GM12878 (cell line): ENCODE measurements around the gene TLE3. TPM values are rescaled to one million over a fixed set of nuclear protein-coding genes. Genes with fewer than 3 reads are reported as not detected.

Experiments
- ATAC-seq: fragments of 200-7000 bp; cut with Tn5 transposase; 3 replicates; pipeline ENCODE4 v1.9.1; 2020; ENCODE audit warnings: mild to moderate bottlenecking, moderate library complexity
- BruUV-seq: library from RNA; stranded (reverse); fragments of 400-500 nt; replicated peaks from 2 replicates; lab custom pipeline; 2021; lab: Mats Ljungman, UMichigan
- CTCF ChIA-PET: fragments of 300-600 bp; sonication (Branson Sonifier 250); formaldehyde crosslinking; extraction: SDS; loops from one replicate; lab custom pipeline; 2021; ENCODE audit warnings: inconsistent platforms; lab: Yijun Ruan, JAX
- POLR2A ChIA-PET: fragments of 350-600 bp; formaldehyde crosslinking; extraction: SDS; loops from one replicate; lab custom pipeline; 2021; ENCODE audit warnings: inconsistent platforms; lab: Charles Lee
- RAD21 ChIA-PET: fragments of 300-600 bp; sonication (Branson Sonifier 250); formaldehyde crosslinking; loops from one replicate; lab custom pipeline; 2023; ENCODE audit warnings: antibody characterized with exemption; ENCODE audit not compliant: unreplicated experiment; lab: Charles Lee
- SMC1A ChIA-PET: fragments of 300-600 bp; sonication (Branson Sonifier 250); formaldehyde crosslinking; loops from one replicate; lab custom pipeline; 2023; ENCODE audit not compliant: unreplicated experiment, uncharacterized antibody; lab: Charles Lee
- DNase-seq: peaks from one replicate; pipeline ENCODE4 v3.0.0-alpha.2; 2011; ENCODE audit warnings: low read depth, low spot score
- FAIRE-seq: peaks from 3 replicates; lab custom pipeline; 2011; peaks lifted over from hg19 to GRCh38; lab: Jason Lieb, UNC
- H2AFZ ChIP-seq: 2 replicates; pipeline ENCODE4 v1.6.0; 2011; ENCODE audit warnings: low read depth, low read length, control low read depth; ENCODE audit not compliant: control insufficient read depth
- H3K27ac ChIP-seq: 2 replicates; pipeline ENCODE4 v1.5.1; 2011; ENCODE audit warnings: control low read depth; ENCODE audit not compliant: control insufficient read depth, insufficient read depth
- H3K27me3 ChIP-seq, 2 experiments: replicated peaks in 1 of 2; 2 replicates each; pipeline versions ENCODE4 v1.6.0 to v1.6.1; 2011; ENCODE audit warnings: low read length in 1 of 2; ENCODE audit not compliant: control insufficient read depth in 2 of 2, insufficient read depth in 2 of 2
- H3K36me3 ChIP-seq, 2 experiments: 2 replicates each; pipeline ENCODE4 v1.5.1; 2011; ENCODE audit warnings: low read length in 1 of 2; ENCODE audit not compliant: control insufficient read depth in 2 of 2, insufficient read depth in 2 of 2
- H3K4me1 ChIP-seq: 2 replicates; pipeline ENCODE4 v1.6.1; 2011; ENCODE audit warnings: mild to moderate bottlenecking, low read length, moderate library complexity, mixed read lengths; ENCODE audit not compliant: control insufficient read depth, insufficient read depth
- H3K4me2 ChIP-seq: 2 replicates; pipeline ENCODE4 v1.6.0; 2011; ENCODE audit warnings: control low read depth; ENCODE audit not compliant: control insufficient read depth, insufficient read depth
- H3K4me3 ChIP-seq: fragments of 200-600 bp; sonication (generic); 2 replicates; pipeline ENCODE4 v1.5.1; 2016
- H3K79me2 ChIP-seq: 2 replicates; pipeline ENCODE4 v1.6.0; 2011; ENCODE audit warnings: low read length; ENCODE audit not compliant: control insufficient read depth, insufficient read depth
- H3K9ac ChIP-seq: 2 replicates; pipeline ENCODE4 v1.8.0; 2011; ENCODE audit warnings: low read length, control low read depth, mixed read lengths; ENCODE audit not compliant: control insufficient read depth, insufficient read depth
- H3K9me3 ChIP-seq: replicated peaks from 3 replicates; pipeline ENCODE4 v1.5.1; 2011; ENCODE audit warnings: mild to moderate bottlenecking, low read length; ENCODE audit not compliant: control insufficient read depth, insufficient read depth
- H4K20me1 ChIP-seq: 2 replicates; pipeline ENCODE4 v1.6.0; 2011; ENCODE audit not compliant: control insufficient read depth, insufficient read depth
- ELK1 ChIP-seq: IDR thresholded peaks from 2 replicates; pipeline ENCODE4 v1.6.1; 2012; ENCODE audit warnings: low read depth, low read length, improper control_type of control experiment
- JUND ChIP-seq: IDR thresholded peaks from 2 replicates; pipeline ENCODE4 v1.6.1; 2012; ENCODE audit warnings: low read depth, mild to moderate bottlenecking, low read length, improper control_type of control experiment, moderate library complexity
- NR2F1 ChIP-seq: fragments of 450-650 bp; conservative IDR thresholded peaks from 2 replicates; pipeline ENCODE4 v1.6.1; 2017; ENCODE audit warnings: mild to moderate bottlenecking
- PAX8 ChIP-seq: fragments of 450-650 bp; IDR thresholded peaks from 2 replicates; pipeline ENCODE4 v1.6.1; 2017; ENCODE audit warnings: mild to moderate bottlenecking, moderate library complexity
- POLR2AphosphoS5 ChIP-seq: IDR thresholded peaks from 2 replicates; pipeline ENCODE4 v1.6.1; 2011; ENCODE audit warnings: mild to moderate bottlenecking, low read length, inconsistent platforms
- RB1 ChIP-seq: fragments of 450-650 bp; formaldehyde crosslinking; IDR thresholded peaks from 2 replicates; pipeline ENCODE4 v1.6.1; 2017; ENCODE audit warnings: mild to moderate bottlenecking, borderline replicate concordance
- RBBP5 ChIP-seq: fragments of 200-600 bp; sonication (generic); conservative IDR thresholded peaks from 2 replicates; pipeline ENCODE4 v1.6.1; 2016
- SIN3A ChIP-seq: IDR thresholded peaks from 2 replicates; pipeline ENCODE4 v1.6.1; 2012; ENCODE audit warnings: low read depth, low read length, improper control_type of control experiment
- SREBF1 ChIP-seq: IDR thresholded peaks from 2 replicates; pipeline ENCODE4 v1.6.1; 2012; ENCODE audit warnings: mild to moderate bottlenecking, low read length
- STAT3 ChIP-seq: IDR thresholded peaks from 2 replicates; pipeline ENCODE4 v1.6.1; 2011; ENCODE audit warnings: low read depth, low read length, improper control_type of control experiment
- TBL1XR1 ChIP-seq: IDR thresholded peaks from 2 replicates; pipeline ENCODE4 v1.6.1; 2012; ENCODE audit warnings: low read depth, low read length, improper control_type of control experiment
- TCF3 ChIP-seq: IDR thresholded peaks from 2 replicates; pipeline ENCODE4 v1.6.1; 2012; ENCODE audit warnings: low read depth, mild to moderate bottlenecking, low read length, borderline replicate concordance; ENCODE audit not compliant: insufficient read depth
- ZZZ3 ChIP-seq: IDR thresholded peaks from 2 replicates; pipeline ENCODE4 v1.6.1; 2011; ENCODE audit warnings: low read depth; ENCODE audit not compliant: control insufficient read depth, insufficient read length
- WGBS: methylation state at CpG from one replicate; pipeline ENCODE4 v1.1.6; 2016; ENCODE audit warnings: low lambda C conversion rate; ENCODE audit not compliant: insufficient replicate concordance, insufficient coverage; ENCODE audit errors: missing lambda C conversion rate; 5-methylcytosine and 5-hydroxymethylcytosine counted together
- in situ Hi-C: fragments of 300-500 bp; cut with MboI; formaldehyde crosslinking; loops from 9 replicates; pipeline ENCODE4 v1.14.3; 2018; ENCODE audit warnings: mixed read lengths
- intact Hi-C: fragments of 100-400 bp; cut with micrococcal nuclease; formaldehyde crosslinking; loops from one replicate; pipeline ENCODE4 v1.14.2; 2022; ENCODE audit not compliant: unreplicated experiment
- polyA plus RNA-seq, 11 experiments: library from polyadenylated mRNA; depleted of rRNA in 4 of 11; unstranded in 6 of 11; stranded (reverse) in 5 of 11; fragments of >200 nt; fragmentation: Nextera tagmentation in 4 of 11; fragmentation: Illumina TruSeq in 1 of 11; extraction: Ambion mirVana in 4 of 11; extraction: Trizol in 1 of 11; gene quantifications; 1 replicate in 1 of 11; 2 replicates in 10 of 11; pipeline versions ENCODE4 v1.2.1 to v1.2.3, GENCODE V29; 2011 to 2016; ENCODE audit warnings: inconsistent platforms in 2 of 11, missing spikeins in 2 of 11, low read depth in 1 of 11
- total RNA-seq, 4 experiments: library from RNA; depleted of rRNA in 3 of 4; stranded (reverse); fragments of >200 nt in 3 of 4; fragmentation: Illumina TruSeq in 1 of 4; extraction: Trizol in 1 of 4; gene quantifications; 2 replicates each; pipeline versions ENCODE4 v1.2.1 to v1.2.3, GENCODE V29; 2013 to 2021
- TF ChIP-seq, protein P1 (sequence below): IDR thresholded peaks from 2 replicates; pipeline ENCODE4 v1.6.1; 2011; ENCODE audit warnings: low read depth, low read length, improper control_type of control experiment, borderline replicate concordance

The TLE3 gene
- total and polyA plus RNA-seq, 10 of the 15 experiments (the other 5 are each of a cell fraction or from before 2014, with no cell fraction given), result 1.2 to 65.5 (median 9.7) TPM

- TF ChIP-seq SREBF1 (no peak), POLR2AphosphoS5 (peak; percentile 53; the same call in 1 of the 2 replicates), TCF3 (peak; percentile 93), STAT3 (no peak), RB1 (no peak), PAX8 (no peak), NR2F1 (peak; percentile 87)
These were observed 82.7 kb downstream of the TLE3 start (continued) for GRCh38 chr15:70014860-70015490.

DNA sequence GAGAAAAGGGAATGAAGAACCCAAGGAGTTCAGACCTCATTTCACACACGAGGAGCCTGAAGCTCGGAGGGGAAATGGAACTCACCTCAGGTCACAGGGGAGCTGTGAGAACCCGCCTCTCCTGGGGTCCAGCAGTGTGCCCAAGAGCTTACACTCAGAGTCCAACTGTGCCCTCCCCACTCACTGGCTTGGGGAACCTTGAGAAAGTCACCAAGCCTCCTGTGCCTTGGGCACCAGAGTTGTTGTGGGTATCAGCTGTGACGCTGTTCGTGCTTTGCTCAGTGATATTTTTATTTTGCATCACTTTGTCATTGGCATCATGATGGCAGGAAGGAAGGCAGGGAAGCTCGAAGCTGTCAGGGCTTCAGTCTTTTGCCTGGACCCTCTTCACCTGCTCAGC lies 83.4 kb downstream of the TLE3 start:
- in situ Hi-C loops, result no loop called here
- H3K9ac ChIP-seq, result peak overlapping the region; percentile 10; the same call in 1 of the 2 replicates
- 84% methylated on average over 6 of the region's 6 CpGs for WGBS
- no peaks in the 10 kb centered on the region; the same call in 2 of the 3 replicates for H3K9me3 ChIP-seq
- no peaks in the 10 kb centered on the region for H3K79me2 ChIP-seq
- CTCF ChIA-PET, result interaction anchor here (0.9 to 1.9 kb wide), 5 partner anchors 22 to 286 kb away, joined by 3 to 14 read pairs (median 4); no protein-coding TSS in a partner anchor
- H2AFZ ChIP-seq, result no peak overlapping the region
- no TSS peak for BruUV-seq
- SMC1A ChIA-PET, result interaction anchor here (0.8 to 1.8 kb wide), 10 partner anchors 9 to 287 kb away, joined by 3 to 19 read pairs (median 4); partner anchors contain the start of gene TLE3
- ATAC-seq, result no peak
- no peak for DNase-seq
- peaks cover 56% of the 10 kb centered on the region for H3K4me1 ChIP-seq
- TF ChIP-seq ZZZ3, result no peak
- TF ChIP-seq SIN3A, result no peak
- TF ChIP-seq, protein P1, sequence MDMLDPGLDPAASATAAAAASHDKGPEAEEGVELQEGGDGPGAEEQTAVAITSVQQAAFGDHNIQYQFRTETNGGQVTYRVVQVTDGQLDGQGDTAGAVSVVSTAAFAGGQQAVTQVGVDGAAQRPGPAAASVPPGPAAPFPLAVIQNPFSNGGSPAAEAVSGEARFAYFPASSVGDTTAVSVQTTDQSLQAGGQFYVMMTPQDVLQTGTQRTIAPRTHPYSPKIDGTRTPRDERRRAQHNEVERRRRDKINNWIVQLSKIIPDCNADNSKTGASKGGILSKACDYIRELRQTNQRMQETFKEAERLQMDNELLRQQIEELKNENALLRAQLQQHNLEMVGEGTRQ, result no peak
- no peak for TF ChIP-seq RB1
- TF ChIP-seq TBL1XR1, result no peak
- no peak for TF ChIP-seq ELK1
- TF ChIP-seq JUND, result no peak
- no peak for TF ChIP-seq RBBP5
- TF ChIP-seq, all 136 proteins: peak for 0
- peak overlapping the region; percentile 65; the same call in 1 of the 2 replicates for H3K4me2 ChIP-seq
- POLR2A ChIA-PET, result interaction anchor here (0.8 to 1.3 kb wide), 4 partner anchors 21 to 552 kb away, joined by 3 to 8 read pairs (median 3); no protein-coding TSS in a partner anchor
- H3K4me3 ChIP-seq, result no peak overlapping the region
- FAIRE-seq, result no peak
- no peaks in the 10 kb centered on the region for H4K20me1 ChIP-seq
- intact Hi-C loops, result loop anchor here (2.0 kb wide), 2 partner anchors 34 to 82 kb away; partner anchors contain the start of gene TLE3
- peak overlapping the region; percentile 49 for H3K27ac ChIP-seq
- H3K27me3 ChIP-seq, result no peaks in the 10 kb centered on the region
- RAD21 ChIA-PET, result interaction anchor here (0.9 to 1.9 kb wide), 11 partner anchors 9 to 262 kb away, joined by 3 to 31 read pairs (median 8); partner anchors contain the start of gene TLE3
- H3K36me3 ChIP-seq, result no peaks in the 10 kb centered on the region
